Stimulated activated CD8-positive, alpha-beta memory T cell treated with anti-CD3 and anti-CD28 coated beads, Interleukin-12 subunit alpha, Interleukin-12 subunit beta, amount 100 ng/mL, for 24 hours (primary cell): Measurements from ENCODE around the gene MAP4K3.

Experiments used
- DNase-seq: peaks from one replicate; pipeline ENCODE4 v3.0.0-alpha.2; 2020; ENCODE audit errors: extremely low read depth

Gene MAP4K3

GRCh38 chr2:39445934-39446333, 8.8 kb upstream of the MAP4K3 start:
- DNase-seq: no peak

GRCh38 chr2:39443009-39443408, 5.9 kb upstream of the MAP4K3 start:
- no peak for DNase-seq

- DNase-seq: no peak
These were observed 624 bp upstream of the MAP4K3 start for GRCh38 chr2:39437522-39438296.

GRCh38 chr2:39435741-39436591, 1.1 kb downstream of the MAP4K3 start:
- DNase-seq: no peak

- DNase-seq: no peak
These were observed 1.9 kb downstream of the MAP4K3 start for GRCh38 chr2:39435234-39435633.

- no peak for DNase-seq
These were observed 2.7 kb downstream of the MAP4K3 start for GRCh38 chr2:39434233-39434897.

GRCh38 chr2:39433586-39434195, 3.4 kb downstream of the MAP4K3 start:
- DNase-seq: no peak

- no peak for DNase-seq
These were observed 4.4 kb downstream of the MAP4K3 start for GRCh38 chr2:39432701-39433100.

GRCh38 chr2:39431592-39432316, 5.3 kb downstream of the MAP4K3 start:
- no peak for DNase-seq

- no peak for DNase-seq
These were observed 7.3 kb downstream of the MAP4K3 start for GRCh38 chr2:39429746-39430145.

- no peak for DNase-seq
These were observed 12.1 kb downstream of the MAP4K3 start for GRCh38 chr2:39424951-39425350.

- DNase-seq: no peak
These were observed 14.4 kb downstream of the MAP4K3 start for GRCh38 chr2:39422700-39423099.

- DNase-seq: no peak
These were observed 15.7 kb downstream of the MAP4K3 start for GRCh38 chr2:39421354-39421753.

- no peak for DNase-seq
These were observed 17.5 kb downstream of the MAP4K3 start for GRCh38 chr2:39419282-39420223.

- DNase-seq: no peak
These were observed 18.6 kb downstream of the MAP4K3 start for GRCh38 chr2:39418491-39418890.

GRCh38 chr2:39416140-39416539, 20.9 kb downstream of the MAP4K3 start:
- no peak for DNase-seq

GRCh38 chr2:39413063-39413737, 23.9 kb downstream of the MAP4K3 start:
- no peak for DNase-seq

- no peak for DNase-seq
These were observed 25.7 kb downstream of the MAP4K3 start for GRCh38 chr2:39411181-39411944.
